Prostate gland (tissue), 2 donors: Measurements from ENCODE around the gene RANBP3.

ENCODE experiments used
- CTCF ChIP-seq, 4 experiments: fragments of 200-600 bp in 2 of 4; fragments of 450-650 bp in 2 of 4; sonication (generic) in 2 of 4; IDR thresholded peaks; 1 replicate in 3 of 4; 2 replicates in 1 of 4; pipeline ENCODE4 v1.5.1; 2016 to 2019; ENCODE audit warnings: antibody characterized with exemption in 4 of 4, mild to moderate bottlenecking in 2 of 4, moderate library complexity in 2 of 4
- POLR2A ChIP-seq: fragments of 450-650 bp; IDR thresholded peaks from one replicate; pipeline ENCODE4 v1.6.1; 2016; ENCODE audit warnings: antibody characterized with exemption, mild to moderate bottlenecking
- POLR2AphosphoS5 ChIP-seq: sonication (generic); formaldehyde crosslinking; IDR thresholded peaks from one replicate; pipeline ENCODE4 v1.6.1; 2017; ENCODE audit warnings: antibody characterized with exemption

- TF ChIP-seq CTCF (IDR thresholded peaks at IDR 0.05) (no peak), POLR2A (no peak), POLR2AphosphoS5 (no peak)
Observed at GRCh38 chr19:5993648-5994358, 15.9 kb upstream of the RANBP3 start.
